22Rv1 (cell line): ENCODE results near the gene FBXL20.

Source experiments
- CTCF ChIP-seq: fragments of 450-650 bp; IDR thresholded peaks from 2 replicates; pipeline ENCODE4 v1.5.1; 2017; ENCODE audit warnings: mild to moderate bottlenecking
- ZFX ChIP-seq: fragments of 450-650 bp; IDR thresholded peaks from 2 replicates; pipeline ENCODE4 v1.6.1; 2017; ENCODE audit warnings: antibody characterized with exemption, borderline replicate concordance

GRCh38 chr17:39236450-39236927 lies 164.9 kb downstream of the FBXL20 start:
- TF ChIP-seq CTCF = no peak
- no peak for TF ChIP-seq ZFX
